Measurements from ENCODE around the gene AGAP2. TPM values are rescaled to one million over a fixed set of nuclear protein-coding genes. Genes with fewer than 3 reads are reported as not detected.

AGAP2 gene
- total and polyA plus RNA-seq, 2 of the 13 experiments (the other 11 are each of a cell fraction or from before 2014, with no cell fraction given) = 0.38 to 0.45 TPM

DNA sequence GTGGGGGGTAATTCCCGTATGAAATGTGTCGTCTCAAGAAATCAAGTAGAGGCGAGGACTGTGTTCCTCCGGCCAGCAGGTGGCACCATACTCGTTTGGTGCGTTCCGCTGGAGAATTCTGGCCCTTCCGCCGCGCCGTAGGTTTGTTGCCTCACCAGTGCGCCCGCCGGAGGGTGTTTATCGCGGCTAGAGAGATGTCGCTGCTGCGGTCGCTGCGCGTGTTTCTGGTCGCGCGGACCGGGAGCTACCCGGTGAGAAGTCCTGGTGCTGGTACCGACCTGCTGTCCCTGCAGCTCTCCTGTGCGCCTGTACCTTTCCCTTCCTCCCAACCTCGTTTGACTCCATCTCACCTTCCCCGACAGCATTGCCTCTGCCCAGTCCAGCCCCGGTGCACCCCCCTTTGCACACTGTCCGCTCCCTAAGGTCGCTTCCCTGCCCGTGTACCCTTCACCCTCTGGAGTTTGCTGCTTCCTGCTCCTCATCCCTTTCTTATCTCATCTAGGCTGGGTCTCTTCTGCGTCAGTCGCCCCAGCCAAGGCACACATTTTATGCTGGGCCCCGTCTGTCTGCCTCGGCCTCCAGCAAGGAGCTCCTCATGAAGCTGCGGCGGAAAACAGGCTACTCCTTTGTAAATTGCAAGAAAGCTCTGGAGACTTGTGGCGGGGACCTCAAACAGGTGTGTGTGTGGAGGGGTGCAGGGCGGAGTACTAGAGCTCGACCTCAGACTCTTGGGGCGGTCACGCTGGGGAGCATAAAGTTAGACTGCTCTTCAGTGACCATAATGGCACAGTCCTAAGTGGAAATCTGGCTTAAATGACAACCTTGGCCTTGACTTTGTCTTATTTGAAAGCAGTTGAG, 44.3 kb upstream of the AGAP2 start, which contains the start of gene TSFM (continued):
- TF ChIP-seq, protein P1, sequence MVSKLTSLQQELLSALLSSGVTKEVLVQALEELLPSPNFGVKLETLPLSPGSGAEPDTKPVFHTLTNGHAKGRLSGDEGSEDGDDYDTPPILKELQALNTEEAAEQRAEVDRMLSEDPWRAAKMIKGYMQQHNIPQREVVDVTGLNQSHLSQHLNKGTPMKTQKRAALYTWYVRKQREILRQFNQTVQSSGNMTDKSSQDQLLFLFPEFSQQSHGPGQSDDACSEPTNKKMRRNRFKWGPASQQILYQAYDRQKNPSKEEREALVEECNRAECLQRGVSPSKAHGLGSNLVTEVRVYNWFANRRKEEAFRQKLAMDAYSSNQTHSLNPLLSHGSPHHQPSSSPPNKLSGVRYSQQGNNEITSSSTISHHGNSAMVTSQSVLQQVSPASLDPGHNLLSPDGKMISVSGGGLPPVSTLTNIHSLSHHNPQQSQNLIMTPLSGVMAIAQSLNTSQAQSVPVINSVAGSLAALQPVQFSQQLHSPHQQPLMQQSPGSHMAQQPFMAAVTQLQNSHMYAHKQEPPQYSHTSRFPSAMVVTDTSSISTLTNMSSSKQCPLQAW (CRISPR knock-in tag; IDR thresholded peaks at IDR 0.05) = peak; percentile 65
- peak; percentile 45; the same call in 1 of the 2 replicates for TF ChIP-seq ZNF12 (CRISPR knock-in tag; IDR thresholded peaks at IDR 0.05)
- TF ChIP-seq, protein P2, sequence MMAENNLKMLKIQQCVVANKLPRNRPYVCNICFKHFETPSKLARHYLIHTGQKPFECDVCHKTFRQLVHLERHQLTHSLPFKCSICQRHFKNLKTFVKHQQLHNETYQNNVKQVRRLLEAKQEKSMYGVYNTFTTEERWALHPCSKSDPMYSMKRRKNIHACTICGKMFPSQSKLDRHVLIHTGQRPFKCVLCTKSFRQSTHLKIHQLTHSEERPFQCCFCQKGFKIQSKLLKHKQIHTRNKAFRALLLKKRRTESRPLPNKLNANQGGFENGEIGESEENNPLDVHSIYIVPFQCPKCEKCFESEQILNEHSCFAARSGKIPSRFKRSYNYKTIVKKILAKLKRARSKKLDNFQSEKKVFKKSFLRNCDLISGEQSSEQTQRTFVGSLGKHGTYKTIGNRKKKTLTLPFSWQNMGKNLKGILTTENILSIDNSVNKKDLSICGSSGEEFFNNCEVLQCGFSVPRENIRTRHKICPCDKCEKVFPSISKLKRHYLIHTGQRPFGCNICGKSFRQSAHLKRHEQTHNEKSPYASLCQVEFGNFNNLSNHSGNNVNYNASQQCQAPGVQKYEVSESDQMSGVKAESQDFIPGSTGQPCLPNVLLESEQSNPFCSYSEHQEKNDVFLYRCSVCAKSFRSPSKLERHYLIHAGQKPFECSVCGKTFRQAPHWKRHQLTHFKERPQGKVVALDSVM (CRISPR knock-in tag; IDR thresholded peaks at IDR 0.05) = peak; percentile 65
- TF ChIP-seq, protein P3, sequence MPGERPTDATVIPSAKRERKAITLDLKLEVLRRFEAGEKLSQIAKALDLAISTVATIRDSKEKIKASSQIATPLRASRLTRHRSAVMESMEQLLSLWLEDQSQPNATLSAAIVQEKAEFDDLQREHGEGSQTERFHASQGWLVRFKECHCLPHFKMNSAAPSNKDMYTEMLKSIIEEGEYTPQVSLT (CRISPR knock-in tag; IDR thresholded peaks at IDR 0.05; ENCODE audit: borderline replicate concordance, low read depth) = 0 out of 2 replicates have a peak, but pooled peaks have one; percentile 64
- peak; percentile 88 for TF ChIP-seq ZNF124 (CRISPR knock-in tag; IDR thresholded peaks at IDR 0.05)
- peak; percentile 87 for TF ChIP-seq REPIN1 (CRISPR knock-in tag; IDR thresholded peaks at IDR 0.05; ENCODE audit: borderline replicate concordance, low read depth)
- 0 out of 2 replicates have a peak, but pooled peaks have one; percentile 55 for TF ChIP-seq ZNF557 (CRISPR knock-in tag; IDR thresholded peaks at IDR 0.05)
- TF ChIP-seq, protein P4, sequence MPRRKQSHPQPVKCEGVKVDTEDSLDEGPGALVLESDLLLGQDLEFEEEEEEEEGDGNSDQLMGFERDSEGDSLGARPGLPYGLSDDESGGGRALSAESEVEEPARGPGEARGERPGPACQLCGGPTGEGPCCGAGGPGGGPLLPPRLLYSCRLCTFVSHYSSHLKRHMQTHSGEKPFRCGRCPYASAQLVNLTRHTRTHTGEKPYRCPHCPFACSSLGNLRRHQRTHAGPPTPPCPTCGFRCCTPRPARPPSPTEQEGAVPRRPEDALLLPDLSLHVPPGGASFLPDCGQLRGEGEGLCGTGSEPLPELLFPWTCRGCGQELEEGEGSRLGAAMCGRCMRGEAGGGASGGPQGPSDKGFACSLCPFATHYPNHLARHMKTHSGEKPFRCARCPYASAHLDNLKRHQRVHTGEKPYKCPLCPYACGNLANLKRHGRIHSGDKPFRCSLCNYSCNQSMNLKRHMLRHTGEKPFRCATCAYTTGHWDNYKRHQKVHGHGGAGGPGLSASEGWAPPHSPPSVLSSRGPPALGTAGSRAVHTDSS (CRISPR knock-in tag; conservative IDR thresholded peaks at IDR 0.05) = no peak
- TF ChIP-seq, protein P5, sequence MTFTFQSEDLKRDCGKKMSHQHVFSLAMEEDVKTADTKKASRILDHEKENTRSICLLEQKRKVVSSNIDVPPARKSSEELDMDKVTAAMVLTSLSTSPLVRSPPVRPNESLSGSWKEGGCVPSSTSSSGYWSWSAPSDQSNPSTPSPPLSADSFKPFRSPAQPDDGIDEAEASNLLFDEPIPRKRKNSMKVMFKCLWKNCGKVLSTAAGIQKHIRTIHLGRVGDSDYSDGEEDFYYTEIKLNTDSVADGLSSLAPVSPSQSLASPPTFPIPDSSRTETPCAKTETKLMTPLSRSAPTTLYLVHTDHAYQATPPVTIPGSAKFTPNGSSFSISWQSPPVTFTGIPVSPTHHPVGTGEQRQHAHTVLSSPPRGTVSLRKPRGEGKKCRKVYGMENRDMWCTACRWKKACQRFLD (CRISPR knock-in tag; IDR thresholded peaks at IDR 0.05; ENCODE audit: borderline replicate concordance) = no peak
- peak; percentile 66; the same call in 1 of the 2 replicates for TF ChIP-seq ZNF768 (CRISPR knock-in tag; IDR thresholded peaks at IDR 0.05)
- TF ChIP-seq FOXM1 (CRISPR knock-in tag; IDR thresholded peaks at IDR 0.05) = no peak
- TF ChIP-seq, protein P6, sequence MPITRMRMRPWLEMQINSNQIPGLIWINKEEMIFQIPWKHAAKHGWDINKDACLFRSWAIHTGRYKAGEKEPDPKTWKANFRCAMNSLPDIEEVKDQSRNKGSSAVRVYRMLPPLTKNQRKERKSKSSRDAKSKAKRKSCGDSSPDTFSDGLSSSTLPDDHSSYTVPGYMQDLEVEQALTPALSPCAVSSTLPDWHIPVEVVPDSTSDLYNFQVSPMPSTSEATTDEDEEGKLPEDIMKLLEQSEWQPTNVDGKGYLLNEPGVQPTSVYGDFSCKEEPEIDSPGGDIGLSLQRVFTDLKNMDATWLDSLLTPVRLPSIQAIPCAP (CRISPR knock-in tag; IDR thresholded peaks at IDR 0.05; ENCODE audit: low read depth) = no peak
- TF ChIP-seq, protein P7, sequence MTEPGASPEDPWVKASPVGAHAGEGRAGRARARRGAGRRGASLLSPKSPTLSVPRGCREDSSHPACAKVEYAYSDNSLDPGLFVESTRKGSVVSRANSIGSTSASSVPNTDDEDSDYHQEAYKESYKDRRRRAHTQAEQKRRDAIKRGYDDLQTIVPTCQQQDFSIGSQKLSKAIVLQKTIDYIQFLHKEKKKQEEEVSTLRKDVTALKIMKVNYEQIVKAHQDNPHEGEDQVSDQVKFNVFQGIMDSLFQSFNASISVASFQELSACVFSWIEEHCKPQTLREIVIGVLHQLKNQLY (CRISPR knock-in tag; IDR thresholded peaks at IDR 0.05) = 0 out of 2 replicates have a peak, but pooled peaks have one; percentile 10
- TF ChIP-seq KDM2A (CRISPR knock-in tag; IDR thresholded peaks at IDR 0.05; ENCODE audit: borderline replicate concordance, low read depth) = peak; percentile 100
- TF ChIP-seq CBX1 (IDR thresholded peaks at IDR 0.05; ENCODE audit: low read depth) = peak; percentile 45
- TF ChIP-seq ZMYM3 (CRISPR knock-in tag; IDR thresholded peaks at IDR 0.05) = no peak
- TF ChIP-seq ZNF546 (CRISPR knock-in tag; conservative IDR thresholded peaks at IDR 0.05) = no peak
- peak; percentile 64 for TF ChIP-seq NR2C2 (CRISPR knock-in tag; IDR thresholded peaks at IDR 0.05; ENCODE audit: borderline replicate concordance)
